ENCODE data around the gene NUDT6. TPM values are rescaled to one million over a fixed set of nuclear protein-coding genes. Genes with fewer than 3 reads are reported as not detected.

NUDT6 gene
- total and polyA plus RNA-seq, 10 donors, result 1.4 to 12.5 (median 5.1) TPM

- TF ChIP-seq POLR2A (IDR thresholded peaks at IDR 0.05) (no peak), CTCF (IDR thresholded peaks at IDR 0.05 in 8 of 11, conservative IDR thresholded peaks at IDR 0.05 in 3 of 11) (no peak), POLR2AphosphoS5 (IDR thresholded peaks at IDR 0.05) (no peak)
- Histone ChIP-seq H3K9me3 (no peaks in the 10 kb centered on the region), H3K4me1 (no peaks in the 10 kb centered on the region), H3K27ac (no peak overlapping the region), H3K27me3 (replicated peaks in 1 of 7) (no peaks in the 10 kb centered on the region), H3K36me3 (no peaks in the 10 kb centered on the region), H3K4me3 (no peak overlapping the region)
- 75 to 98% (median 91%) methylated on average over 2 of the region's 2 CpGs for WGBS, 5 donors
- intact Hi-C loops (cut with DNase I; ENCODE audit: low total_unique reads), result no loop called here
- DNase-seq, result no peak
Measured at GRCh38 chr4:122898370-122899150, 23.8 kb downstream of the NUDT6 start.

DNA sequence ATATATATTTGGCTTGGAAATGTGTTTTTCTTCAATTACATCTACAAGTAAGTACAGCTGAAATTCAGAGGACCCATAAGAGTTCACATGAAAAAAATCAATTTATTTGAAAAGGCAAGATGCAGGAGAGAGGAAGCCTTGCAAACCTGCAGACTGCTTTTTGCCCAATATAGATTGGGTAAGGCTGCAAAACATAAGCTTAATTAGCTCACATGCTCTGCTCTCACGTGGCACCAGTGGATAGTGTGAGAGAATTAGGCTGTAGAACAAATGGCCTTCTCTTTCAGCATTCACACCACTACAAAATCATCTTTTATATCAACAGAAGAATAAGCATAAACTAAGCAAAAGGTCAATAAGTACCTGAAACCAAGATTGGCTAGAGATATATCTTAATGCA lies 26.1 kb downstream of the NUDT6 start:
- no peak overlapping the region for H3K27ac ChIP-seq
- no peak for TF ChIP-seq CTCF (IDR thresholded peaks at IDR 0.05 in 8 of 11, conservative IDR thresholded peaks at IDR 0.05 in 3 of 11)
- TF ChIP-seq POLR2A (IDR thresholded peaks at IDR 0.05), result no peak
- TF ChIP-seq POLR2AphosphoS5 (IDR thresholded peaks at IDR 0.05), result no peak
- DNase-seq, result no peak
- H3K4me3 ChIP-seq, result no peak overlapping the region
- WGBS, 5 donors, result 76 to 93% (median 78%) methylated on average over 1 of the region's 1 CpG
- H3K4me1 ChIP-seq, result no peaks in the 10 kb centered on the region
- intact Hi-C loops (cut with DNase I; ENCODE audit: low total_unique reads), result no loop called here
- H3K36me3 ChIP-seq, result peaks cover 0 to 17% (median 0%) of the 10 kb centered on the region in 6 donors
- H3K9me3 ChIP-seq, result no peaks in the 10 kb centered on the region
- H3K27me3 ChIP-seq (replicated peaks in 1 of 7), result no peaks in the 10 kb centered on the region

DNA sequence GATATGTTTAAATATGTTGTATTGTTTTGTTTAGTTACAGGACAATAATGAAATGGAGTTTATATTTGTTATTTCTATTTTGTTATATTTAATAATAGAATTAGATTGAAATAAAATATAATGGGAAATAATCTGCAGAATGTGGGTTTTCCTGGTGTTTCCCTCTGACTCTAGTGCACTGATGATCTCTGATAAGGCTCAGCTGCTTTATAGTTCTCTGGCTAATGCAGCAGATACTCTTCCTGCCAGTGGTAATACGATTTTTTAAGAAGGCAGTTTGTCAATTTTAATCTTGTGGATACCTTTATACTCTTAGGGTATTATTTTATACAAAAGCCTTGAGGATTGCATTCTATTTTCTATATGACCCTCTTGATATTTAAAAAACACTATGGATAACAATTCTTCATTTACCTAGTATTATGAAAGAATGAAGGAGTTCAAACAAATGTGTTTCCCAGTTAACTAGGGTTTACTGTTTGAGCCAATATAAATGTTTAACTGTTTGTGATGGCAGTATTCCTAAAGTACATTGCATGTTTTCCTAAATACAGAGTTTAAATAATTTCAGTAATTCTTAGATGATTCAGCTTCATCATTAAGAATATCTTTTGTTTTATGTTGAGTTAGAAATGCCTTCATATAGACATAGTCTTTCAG lies 26.9 kb downstream of the NUDT6 start:
- H3K9me3 ChIP-seq, result no peaks in the 10 kb centered on the region
- TF ChIP-seq CTCF (IDR thresholded peaks at IDR 0.05 in 8 of 11, conservative IDR thresholded peaks at IDR 0.05 in 3 of 11) (no peak), POLR2A (IDR thresholded peaks at IDR 0.05) (no peak), POLR2AphosphoS5 (IDR thresholded peaks at IDR 0.05) (no peak)
- WGBS, 5 donors, result 54 to 89% (median 78%) methylated on average over 1 of the region's 1 CpG
- no peak overlapping the region for H3K27ac ChIP-seq
- no peaks in the 10 kb centered on the region for H3K27me3 ChIP-seq (replicated peaks in 1 of 7)
- intact Hi-C loops (cut with DNase I; ENCODE audit: low total_unique reads), result no loop called here
- H3K4me3 ChIP-seq, result no peak overlapping the region
- peaks cover 0 to 17% (median 0%) of the 10 kb centered on the region in 6 donors for H3K36me3 ChIP-seq
- no peak for DNase-seq
- H3K4me1 ChIP-seq, result no peaks in the 10 kb centered on the region

- WGBS, 5 donors, result 94 to 99% (median 96%) methylated on average over 3 of the region's 3 CpGs
- no peaks in the 10 kb centered on the region for H3K4me1 ChIP-seq
- intact Hi-C loops (cut with DNase I; ENCODE audit: low total_unique reads), result no loop called here
- no peak overlapping the region for H3K27ac ChIP-seq
- H3K9me3 ChIP-seq, result no peaks in the 10 kb centered on the region
- no peak for DNase-seq
- H3K4me3 ChIP-seq, result no peak overlapping the region
- H3K36me3 ChIP-seq, result peaks cover 0 to 17% (median 0%) of the 10 kb centered on the region in 6 donors
- TF ChIP-seq CTCF (IDR thresholded peaks at IDR 0.05 in 8 of 11, conservative IDR thresholded peaks at IDR 0.05 in 3 of 11) (no peak), POLR2A (IDR thresholded peaks at IDR 0.05) (no peak), POLR2AphosphoS5 (IDR thresholded peaks at IDR 0.05) (no peak)
- no peaks in the 10 kb centered on the region for H3K27me3 ChIP-seq (replicated peaks in 1 of 7)
Measured at GRCh38 chr4:122894827-122895226, 27.6 kb downstream of the NUDT6 start.
